Breast epithelium (tissue), 3 donors: ENCODE measurements around the gene CRY1.

ENCODE experiments used
- CTCF ChIP-seq, 3 donors: fragments of 450-650 bp; IDR thresholded peaks; one replicate each; pipeline ENCODE4 v1.5.1; 2016 to 2017; ENCODE audit warnings: antibody characterized with exemption in 3 of 3, mild to moderate bottlenecking in 3 of 3, moderate library complexity in 3 of 3
- POLR2A ChIP-seq: fragments of 450-650 bp; IDR thresholded peaks from one replicate; pipeline ENCODE4 v1.6.1; 2016; ENCODE audit warnings: antibody characterized with exemption, mild to moderate bottlenecking, moderate library complexity
- POLR2AphosphoS5 ChIP-seq, 3 donors: sonication (generic); formaldehyde crosslinking; IDR thresholded peaks; one replicate each; pipeline ENCODE4 v1.6.1; 2017; ENCODE audit warnings: antibody characterized with exemption in 3 of 3

- TF ChIP-seq CTCF (IDR thresholded peaks at IDR 0.05) (no peak), POLR2AphosphoS5 (IDR thresholded peaks at IDR 0.05) (no peak), POLR2A (no peak)
Observed at GRCh38 chr12:106971065-106971464, 122.3 kb downstream of the CRY1 start.
